GM10266 (cell line): Measurements from ENCODE around the gene DSCAML1.

ENCODE experiments used
- DNase-seq: peaks from one replicate; pipeline ENCODE4 v3.0.0; 2012; ENCODE audit errors: extremely low spot score
- TF ChIP-seq, protein P1 (sequence below): IDR thresholded peaks from 2 replicates; pipeline ENCODE4 v1.5.1; 2012; ENCODE audit warnings: mild to moderate bottlenecking, low read depth; ENCODE audit not compliant: control insufficient read depth, insufficient read depth; ENCODE audit errors: missing control alignments

The DSCAML1 gene

DNA sequence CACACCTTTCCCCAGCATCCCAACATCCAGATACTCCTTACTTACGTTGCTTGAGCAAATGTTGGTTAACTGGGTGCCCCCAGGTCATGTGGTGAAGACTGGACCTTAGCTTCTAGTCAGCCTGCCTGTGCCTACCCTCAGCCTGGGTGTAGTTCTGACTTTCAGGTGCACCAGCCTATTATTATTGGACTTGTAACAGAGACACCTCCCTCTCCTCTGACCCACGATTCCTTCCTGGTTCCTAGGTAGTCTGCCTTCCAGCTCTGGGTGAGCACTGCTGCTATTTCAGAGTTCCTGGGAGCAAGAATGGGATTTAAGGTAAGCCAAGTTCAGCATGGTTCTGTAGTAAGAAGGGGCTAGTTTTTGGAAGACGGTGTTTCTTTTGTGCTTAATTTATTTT is 138.2 kb downstream of the DSCAML1 start:
- TF ChIP-seq, protein P1, sequence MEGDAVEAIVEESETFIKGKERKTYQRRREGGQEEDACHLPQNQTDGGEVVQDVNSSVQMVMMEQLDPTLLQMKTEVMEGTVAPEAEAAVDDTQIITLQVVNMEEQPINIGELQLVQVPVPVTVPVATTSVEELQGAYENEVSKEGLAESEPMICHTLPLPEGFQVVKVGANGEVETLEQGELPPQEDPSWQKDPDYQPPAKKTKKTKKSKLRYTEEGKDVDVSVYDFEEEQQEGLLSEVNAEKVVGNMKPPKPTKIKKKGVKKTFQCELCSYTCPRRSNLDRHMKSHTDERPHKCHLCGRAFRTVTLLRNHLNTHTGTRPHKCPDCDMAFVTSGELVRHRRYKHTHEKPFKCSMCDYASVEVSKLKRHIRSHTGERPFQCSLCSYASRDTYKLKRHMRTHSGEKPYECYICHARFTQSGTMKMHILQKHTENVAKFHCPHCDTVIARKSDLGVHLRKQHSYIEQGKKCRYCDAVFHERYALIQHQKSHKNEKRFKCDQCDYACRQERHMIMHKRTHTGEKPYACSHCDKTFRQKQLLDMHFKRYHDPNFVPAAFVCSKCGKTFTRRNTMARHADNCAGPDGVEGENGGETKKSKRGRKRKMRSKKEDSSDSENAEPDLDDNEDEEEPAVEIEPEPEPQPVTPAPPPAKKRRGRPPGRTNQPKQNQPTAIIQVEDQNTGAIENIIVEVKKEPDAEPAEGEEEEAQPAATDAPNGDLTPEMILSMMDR, result no peak

GRCh38 chr11:117657794-117658193 is 139.2 kb downstream of the DSCAML1 start:
- TF ChIP-seq, protein P1, result no peak
- no peak for DNase-seq

More for the DNA sequence above, 138.2 kb downstream of the DSCAML1 start:
- no peak for DNase-seq

GRCh38 chr11:117654281-117655255 is 142.4 kb downstream of the DSCAML1 start:
- DNase-seq, result no peak
- TF ChIP-seq, protein P1, result no peak

DNA sequence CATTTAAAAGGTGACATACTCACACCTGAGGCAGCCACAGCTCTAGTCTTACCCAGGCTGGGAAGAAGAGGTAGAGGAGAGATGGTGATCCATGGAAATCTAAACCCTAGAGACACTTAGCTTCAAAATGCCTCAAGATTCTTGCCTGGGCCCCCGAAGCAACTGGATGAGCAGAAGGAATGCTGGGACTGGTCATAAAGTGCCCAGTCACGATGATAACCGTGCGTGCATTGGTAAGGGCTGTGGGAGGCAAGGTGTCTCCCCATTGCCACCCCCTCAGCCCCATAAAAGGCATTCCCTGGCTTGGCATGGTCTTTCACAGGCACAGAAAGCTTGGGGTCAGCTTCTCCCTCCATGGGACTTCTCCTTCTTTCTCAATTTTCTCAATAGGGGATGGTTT is 144.5 kb downstream of the DSCAML1 start:
- DNase-seq, result no peak
- TF ChIP-seq, protein P1, result no peak

- no peak for DNase-seq
- TF ChIP-seq, protein P1, result no peak
These were observed 147.5 kb downstream of the DSCAML1 start for GRCh38 chr11:117649296-117650055.

DNA sequence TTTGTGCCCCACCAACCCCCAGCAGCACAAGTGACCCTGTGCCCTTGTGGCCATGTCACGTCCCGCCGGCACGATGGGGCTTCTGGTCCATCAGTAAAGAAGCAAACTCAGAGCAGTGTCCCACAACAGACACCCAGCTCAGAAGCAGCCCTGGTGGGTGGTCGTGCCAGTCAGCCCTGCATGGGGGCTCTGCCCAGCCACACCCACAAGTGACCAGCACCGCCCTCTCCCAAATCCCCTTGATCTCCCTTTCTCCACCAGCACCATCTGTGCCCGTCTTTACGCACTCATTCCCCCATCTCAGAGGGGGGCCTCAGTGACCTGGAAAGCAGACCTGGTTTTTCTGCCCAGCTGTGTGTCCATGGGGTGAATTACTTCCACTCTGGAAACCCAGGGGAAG is 149.1 kb downstream of the DSCAML1 start:
- no peak for DNase-seq
- TF ChIP-seq, protein P1, result no peak
